ENCODE results near the gene COG8.

GRCh38 chr16:69310653-69311532, 28.5 kb downstream of the COG8 start, which contains the start of gene VPS4A:
- TF ChIP-seq REST (IDR thresholded peaks at IDR 0.05; ENCODE audit: insufficient read depth in 1 of 2, low read depth in 2 of 2, low read length in 2 of 2) (no peak), POLR2AphosphoS5 (IDR thresholded peaks at IDR 0.05; ENCODE audit: low read depth, low read length) (peak; percentile 58; the same call in 1 of the 2 replicates), TAF1 (IDR thresholded peaks at IDR 0.05; ENCODE audit: borderline replicate concordance, insufficient read depth, low read length) (peak; percentile 78)
